Measurements from ENCODE around the gene AGBL1.
A peak's percentile ranks its signal among the peaks of the same experiment; 100 is the strongest.

AGBL1 gene

GRCh38 chr15:86714241-86714640 is 634.6 kb downstream of the AGBL1 start:
- DNase-seq (ENCODE audit: low read depth) = no peak

- DNase-seq (ENCODE audit: low read depth) = no peak
Observed at GRCh38 chr15:86725628-86726027, 646.0 kb downstream of the AGBL1 start.

GRCh38 chr15:86735247-86736040 is 655.8 kb downstream of the AGBL1 start:
- DNase-seq (ENCODE audit: low read depth) = no peak

GRCh38 chr15:86741917-86742316 is 662.2 kb downstream of the AGBL1 start:
- DNase-seq (ENCODE audit: low read depth) = no peak

- no peak for DNase-seq (ENCODE audit: low read depth)
Observed at GRCh38 chr15:86743283-86743903, 663.7 kb downstream of the AGBL1 start.

GRCh38 chr15:86744198-86744780 is 664.6 kb downstream of the AGBL1 start:
- DNase-seq (ENCODE audit: low read depth) = no peak

- DNase-seq (ENCODE audit: low read depth) = no peak
Observed at GRCh38 chr15:86751116-86751515, 671.4 kb downstream of the AGBL1 start.

GRCh38 chr15:86754846-86755245 is 675.2 kb downstream of the AGBL1 start:
- DNase-seq (ENCODE audit: low read depth) = no peak

- no peak for DNase-seq (ENCODE audit: low read depth)
Observed at GRCh38 chr15:86756688-86757087, 677.0 kb downstream of the AGBL1 start.

- DNase-seq (ENCODE audit: low read depth) = no peak
Observed at GRCh38 chr15:86759800-86760523, 680.3 kb downstream of the AGBL1 start.

GRCh38 chr15:86762874-86763273 is 683.2 kb downstream of the AGBL1 start:
- DNase-seq (ENCODE audit: low read depth) = no peak

GRCh38 chr15:86764021-86764420 is 684.4 kb downstream of the AGBL1 start:
- no peak for DNase-seq (ENCODE audit: low read depth)

GRCh38 chr15:86765281-86765680 is 685.6 kb downstream of the AGBL1 start:
- no peak for DNase-seq (ENCODE audit: low read depth)

- DNase-seq (ENCODE audit: low read depth) = peak; percentile 1
Observed at GRCh38 chr15:86772369-86773059, 692.8 kb downstream of the AGBL1 start.

- DNase-seq (ENCODE audit: low read depth) = no peak
Observed at GRCh38 chr15:86773736-86774135, 694.1 kb downstream of the AGBL1 start.

GRCh38 chr15:86776145-86776544 is 696.5 kb downstream of the AGBL1 start:
- no peak for DNase-seq (ENCODE audit: low read depth)

- DNase-seq (ENCODE audit: low read depth) = no peak
Observed at GRCh38 chr15:86796521-86796920, 716.9 kb downstream of the AGBL1 start.

- no peak for DNase-seq (ENCODE audit: low read depth)
Observed at GRCh38 chr15:86797135-86797534, 717.5 kb downstream of the AGBL1 start.

GRCh38 chr15:86799226-86799625 is 719.6 kb downstream of the AGBL1 start:
- DNase-seq (ENCODE audit: low read depth) = no peak

GRCh38 chr15:86802244-86802643 is 722.6 kb downstream of the AGBL1 start:
- no peak for DNase-seq (ENCODE audit: low read depth)

- DNase-seq (ENCODE audit: low read depth) = no peak
Observed at GRCh38 chr15:86804406-86804805, 724.7 kb downstream of the AGBL1 start.

GRCh38 chr15:86810329-86810728 is 730.7 kb downstream of the AGBL1 start:
- DNase-seq (ENCODE audit: low read depth) = no peak

Data from iris pigment epithelial cell (primary cell).